GM18508 (cell line): ENCODE data around the gene CHRNB1.

Experiments used
- ATAC-seq: cut with Tn5 transposase; IDR thresholded peaks from one replicate; pipeline ENCODE4 v1.9.1; 2021; ENCODE audit warnings: moderate number of reproducible peaks; ENCODE audit not compliant: insufficient read depth, unreplicated experiment

Gene CHRNB1

DNA sequence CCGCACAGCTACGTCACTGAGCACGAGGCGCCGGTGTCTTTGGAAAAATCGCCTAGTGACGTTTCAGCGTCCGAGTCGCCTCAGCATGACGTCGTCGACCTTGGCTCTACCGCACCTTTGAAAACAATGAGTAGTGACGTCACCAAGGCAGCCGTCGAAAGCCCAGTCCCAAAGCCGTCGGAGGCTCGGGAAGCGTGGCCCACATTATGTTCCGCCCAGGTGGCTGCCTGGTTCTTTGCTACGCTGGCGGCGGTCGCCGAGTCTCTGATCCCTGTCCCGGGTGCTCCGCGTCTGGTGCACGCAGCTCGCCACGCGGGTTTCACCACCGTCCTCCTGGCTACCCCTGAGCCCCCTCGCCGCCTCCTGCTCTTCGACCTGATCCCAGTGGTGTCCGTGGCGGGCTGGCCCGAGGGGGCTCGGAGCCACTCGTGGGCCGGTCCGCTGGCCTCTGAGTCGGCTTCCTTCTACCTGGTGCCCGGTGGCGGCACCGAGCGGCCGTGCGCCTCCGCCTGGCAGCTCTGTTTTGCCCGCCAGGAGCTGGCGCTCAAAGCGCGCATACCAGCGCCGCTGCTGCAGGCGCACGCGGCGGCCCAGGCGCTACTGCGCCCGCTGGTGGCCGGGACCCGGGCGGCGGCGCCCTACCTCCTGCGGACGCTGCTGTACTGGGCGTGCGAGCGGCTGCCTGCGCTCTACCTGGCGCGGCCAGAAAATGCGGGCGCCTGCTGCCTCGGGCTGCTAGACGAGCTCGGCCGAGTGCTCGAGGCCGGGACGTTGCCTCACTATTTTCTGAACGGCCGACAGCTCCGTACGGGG is 8.1 kb upstream of the CHRNB1 start:
- ATAC-seq = no peak

DNA sequence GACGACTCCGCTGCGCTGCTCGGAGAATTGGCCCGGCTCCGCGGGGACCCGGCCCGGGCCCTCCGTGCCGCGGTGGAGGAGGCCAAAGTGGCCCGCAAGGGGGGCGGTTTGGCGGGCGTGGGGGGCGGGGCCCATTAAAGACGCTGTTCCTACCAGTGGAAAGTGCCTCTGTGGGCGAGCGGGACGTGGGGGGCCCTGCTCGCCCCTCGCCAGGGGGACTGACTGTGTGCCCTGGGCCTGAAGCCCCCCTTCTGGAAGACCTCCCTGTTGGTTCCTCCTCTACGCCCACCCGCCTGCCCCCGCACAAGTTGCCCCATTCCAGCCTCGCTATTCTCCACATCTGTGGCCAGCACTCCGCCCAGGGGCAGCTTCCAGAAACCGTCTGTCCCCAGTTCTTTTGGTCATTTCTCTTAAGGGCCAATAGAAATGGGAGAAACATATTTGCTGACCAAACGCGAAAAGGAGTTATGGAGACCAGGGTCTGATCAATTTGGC is 7.4 kb upstream of the CHRNB1 start:
- ATAC-seq = no peak

DNA sequence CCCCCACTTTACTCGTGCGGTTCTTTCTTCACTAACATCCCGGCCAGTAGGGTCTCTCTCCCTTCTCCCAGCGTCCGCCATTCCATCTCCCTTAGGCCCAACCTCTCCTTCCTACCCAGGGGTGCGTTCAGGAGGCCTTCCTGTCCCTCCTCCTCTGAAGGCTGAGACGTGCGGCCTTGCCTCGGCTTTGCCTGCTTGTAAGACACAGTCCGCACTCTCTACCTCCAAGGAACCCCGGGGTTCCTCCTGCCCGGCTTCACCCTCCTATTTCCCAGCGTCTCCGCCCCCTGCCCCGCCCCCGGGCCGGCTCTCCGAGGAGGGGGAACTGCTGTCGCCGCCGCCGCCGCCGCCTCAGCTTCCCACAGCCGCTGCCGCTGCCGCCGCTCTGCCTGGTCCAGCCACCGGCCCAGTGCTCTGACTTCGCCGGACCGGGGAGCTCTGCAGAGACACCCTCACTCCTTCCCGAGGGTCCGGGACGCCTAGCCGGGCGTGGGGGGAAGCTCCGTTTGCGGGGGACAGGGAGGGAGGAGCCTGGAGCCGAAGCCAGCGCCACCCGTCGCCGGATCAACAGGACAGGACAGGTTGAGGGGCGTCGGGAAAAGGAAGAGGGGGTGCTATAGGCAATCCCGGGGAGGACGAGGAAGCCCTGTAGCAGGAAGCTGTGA is 6.8 kb upstream of the CHRNB1 start:
- no peak for ATAC-seq

DNA sequence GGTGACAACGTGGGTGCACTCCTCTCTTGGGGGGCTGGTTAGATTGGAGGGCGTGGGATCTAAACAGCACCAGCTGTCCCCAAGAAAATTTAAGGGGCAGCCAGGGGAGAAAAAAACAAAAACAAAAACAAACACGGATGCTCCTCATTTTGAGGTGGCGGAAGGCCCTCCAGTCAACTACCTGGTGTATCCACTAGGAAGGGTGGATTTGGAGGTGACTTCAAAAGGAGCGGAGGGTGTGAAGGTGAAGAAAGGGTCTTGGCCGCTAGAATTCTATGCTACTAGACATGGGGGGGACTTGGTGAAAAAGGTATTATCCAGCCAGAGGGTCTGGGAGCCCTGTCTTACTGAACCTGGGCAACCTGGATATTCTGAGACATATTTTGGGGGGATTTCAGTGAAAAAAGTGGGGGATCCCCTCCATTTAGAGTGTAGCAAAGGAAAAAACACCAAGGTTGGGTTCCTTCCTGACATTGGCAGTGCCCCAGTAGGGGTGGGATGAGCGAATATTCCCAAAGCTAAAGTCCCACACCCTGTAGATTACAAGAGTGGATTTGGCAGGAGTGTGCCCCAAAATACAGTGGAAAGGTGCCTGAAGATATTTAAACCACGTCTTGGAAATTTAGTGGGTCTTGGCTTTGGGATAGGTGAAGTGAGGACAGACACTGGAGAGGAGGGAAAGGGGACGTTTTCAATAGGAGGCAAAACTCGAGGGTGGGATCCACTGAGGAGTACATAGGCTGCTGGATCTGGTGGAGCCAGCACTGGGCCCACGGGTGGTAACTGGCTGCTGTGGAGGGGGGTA is 6.0 kb upstream of the CHRNB1 start:
- ATAC-seq = no peak

DNA sequence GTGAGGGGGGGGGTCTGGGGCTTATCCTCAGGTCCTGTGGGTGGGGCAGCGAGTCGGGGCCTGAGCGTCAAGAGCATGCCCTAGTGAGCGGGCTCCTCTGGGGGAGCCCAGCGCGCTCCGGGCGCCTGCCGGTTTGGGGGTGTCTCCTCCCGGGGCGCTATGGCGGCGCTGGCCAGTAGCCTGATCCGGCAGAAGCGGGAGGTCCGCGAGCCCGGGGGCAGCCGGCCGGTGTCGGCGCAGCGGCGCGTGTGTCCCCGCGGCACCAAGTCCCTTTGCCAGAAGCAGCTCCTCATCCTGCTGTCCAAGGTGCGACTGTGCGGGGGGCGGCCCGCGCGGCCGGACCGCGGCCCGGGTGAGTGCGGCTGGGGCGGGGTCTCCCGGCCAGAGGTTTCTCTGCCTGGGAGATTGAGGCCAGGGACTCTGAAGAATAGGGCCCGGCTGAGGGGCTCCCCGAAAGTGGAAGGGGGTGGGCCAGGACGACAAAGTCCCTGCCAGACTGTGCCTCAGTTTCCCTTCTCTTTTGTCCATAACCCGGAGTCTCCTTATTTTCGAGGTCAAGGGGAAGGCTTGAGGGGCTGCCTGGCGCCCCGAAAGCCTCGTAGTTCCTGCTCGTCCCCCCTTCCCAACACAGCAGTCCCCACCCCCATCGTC is 5.3 kb upstream of the CHRNB1 start, which contains the start of gene FGF11:
Gene FGF11, plus strand, starts transcription at position 51 of the 651 bp plus-strand sequence. Its CDS starts 109 bp downstream, at position 160.
- no peak for ATAC-seq

DNA sequence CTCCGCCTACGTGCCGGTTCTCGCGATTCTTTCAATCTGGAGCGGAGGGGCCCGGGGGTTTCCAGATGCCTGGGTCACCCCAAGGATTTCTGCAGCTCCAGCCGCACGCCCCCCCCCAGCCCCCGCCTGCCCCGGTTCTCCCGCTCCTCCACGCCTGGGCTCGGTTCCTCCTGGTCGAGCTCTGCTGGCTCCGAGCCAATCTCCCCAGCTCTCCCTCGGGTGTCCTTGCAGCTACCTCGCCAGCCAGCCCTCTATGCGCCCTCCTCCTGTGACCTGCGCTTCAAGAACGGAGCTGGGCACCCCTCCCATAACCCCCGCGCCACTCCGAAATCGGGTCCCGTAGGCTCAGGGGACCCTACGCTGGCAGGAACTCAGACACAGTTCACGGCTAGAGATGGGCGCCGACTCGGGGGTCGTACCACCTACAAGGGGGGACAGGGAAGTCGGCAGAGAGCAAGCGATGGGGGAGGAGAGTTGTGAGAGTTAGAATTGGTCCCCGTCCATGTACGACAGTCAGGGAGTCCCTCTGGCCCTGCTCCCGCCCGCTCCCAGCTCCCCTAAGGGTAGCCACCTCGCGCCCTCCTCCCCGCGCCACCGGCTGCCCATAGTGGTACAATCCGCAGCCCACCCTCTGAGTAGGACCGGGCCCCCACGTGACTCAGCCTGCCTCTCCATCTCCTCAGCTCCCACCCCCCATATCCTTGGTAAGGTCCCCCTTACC is 4.6 kb upstream of the CHRNB1 start:
- ATAC-seq = no peak

DNA sequence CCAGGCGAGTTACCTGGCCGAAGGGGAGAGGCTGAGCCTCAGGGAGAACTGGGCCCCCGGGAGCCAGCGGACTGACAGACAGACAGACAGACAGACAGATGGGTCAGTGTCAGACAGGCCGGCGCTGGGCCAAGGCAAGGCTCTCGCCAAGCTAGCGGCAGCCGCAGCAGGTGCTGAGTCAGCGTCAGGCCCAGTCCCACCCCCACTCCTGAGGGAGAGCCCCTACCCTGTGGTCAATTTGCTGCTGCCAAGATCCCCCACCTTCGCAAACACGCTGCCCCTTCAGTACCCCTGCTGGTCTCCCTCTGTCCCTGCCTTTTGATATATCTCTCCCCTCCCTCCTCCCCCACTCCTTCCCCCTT is 4.0 kb upstream of the CHRNB1 start:
- ATAC-seq = no peak

DNA sequence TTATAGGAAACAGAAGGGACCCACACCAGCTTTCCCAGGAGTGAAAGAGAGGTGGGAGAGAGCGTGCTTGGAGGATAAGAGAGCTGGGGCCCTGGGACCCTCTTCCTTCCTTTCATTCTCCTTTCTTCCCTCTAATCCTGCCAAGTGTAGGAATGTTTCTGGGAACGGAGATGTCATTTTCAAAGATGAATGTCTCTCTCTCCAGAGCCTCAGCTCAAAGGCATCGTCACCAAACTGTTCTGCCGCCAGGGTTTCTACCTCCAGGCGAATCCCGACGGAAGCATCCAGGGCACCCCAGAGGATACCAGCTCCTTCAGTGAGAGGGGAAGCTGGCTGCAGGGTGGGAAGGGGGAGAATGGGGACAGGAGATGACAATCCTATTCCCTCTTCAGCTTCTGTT is 3.6 kb upstream of the CHRNB1 start:
- ATAC-seq = no peak

DNA sequence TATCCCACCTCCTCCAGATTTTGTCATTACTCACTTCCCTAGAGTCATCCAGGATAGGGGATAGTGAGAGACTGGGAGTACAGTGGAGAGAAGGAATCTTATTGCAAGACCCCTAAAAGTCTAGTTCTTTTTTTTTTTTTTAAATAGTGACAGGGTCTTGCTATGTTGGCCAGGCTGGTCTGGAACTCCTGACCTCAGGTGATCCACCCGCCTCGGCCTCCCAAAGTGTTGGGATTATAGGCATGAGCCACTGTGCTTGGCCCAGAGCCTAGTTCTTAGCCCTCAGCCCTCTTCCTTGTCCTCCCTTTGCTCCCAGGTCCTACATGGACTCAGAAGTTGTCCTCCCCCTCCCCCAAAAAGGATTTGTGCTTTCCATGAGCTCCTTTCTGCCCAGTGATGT is 2.7 kb upstream of the CHRNB1 start:
- ATAC-seq = no peak

DNA sequence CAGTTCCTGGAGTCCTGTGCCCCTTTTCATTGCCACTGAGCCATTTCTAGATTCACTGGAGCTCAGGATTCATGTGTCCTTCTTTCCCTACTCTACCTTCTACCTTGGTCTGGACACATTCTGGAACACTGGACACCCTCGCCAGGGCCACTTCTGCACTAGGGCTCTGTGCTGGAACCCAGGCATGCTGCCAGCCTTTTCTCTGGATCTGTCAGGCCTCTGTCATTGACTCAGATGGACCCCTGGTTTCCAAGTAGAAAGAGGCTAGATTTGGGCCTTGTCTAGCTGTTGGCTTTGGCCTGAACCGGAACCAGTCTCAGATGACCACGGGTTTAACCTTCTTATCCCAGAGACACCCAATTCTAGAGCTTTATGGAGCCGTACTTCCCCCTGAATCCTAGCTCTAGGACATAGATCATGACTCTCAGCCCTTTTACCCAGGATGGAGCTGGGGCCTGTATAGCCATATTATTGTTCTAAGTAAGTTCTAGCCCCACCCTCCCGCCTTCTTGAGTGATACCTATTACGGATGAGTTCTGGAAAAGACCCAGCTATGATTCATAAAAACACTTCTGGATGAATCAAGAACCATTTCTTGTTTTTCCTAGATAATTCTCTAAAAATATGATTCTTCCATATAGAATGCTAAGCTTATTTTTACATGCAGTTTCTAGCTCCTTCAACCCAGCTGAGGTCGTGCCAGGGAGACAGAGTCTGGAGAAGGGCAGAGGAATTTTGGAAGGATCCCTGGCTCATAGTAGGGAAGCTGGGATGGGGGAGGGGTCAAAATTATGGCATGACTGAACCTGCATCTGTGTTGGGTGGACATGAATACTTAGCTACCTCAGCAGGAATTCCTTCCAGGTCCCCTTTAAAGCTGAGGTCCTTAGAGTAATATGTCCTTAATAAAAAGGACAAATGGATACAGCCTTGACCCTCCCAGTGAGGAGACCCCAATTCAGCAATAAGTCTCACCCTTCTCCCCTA is 1.1 kb upstream of the CHRNB1 start:
- ATAC-seq = no peak

DNA sequence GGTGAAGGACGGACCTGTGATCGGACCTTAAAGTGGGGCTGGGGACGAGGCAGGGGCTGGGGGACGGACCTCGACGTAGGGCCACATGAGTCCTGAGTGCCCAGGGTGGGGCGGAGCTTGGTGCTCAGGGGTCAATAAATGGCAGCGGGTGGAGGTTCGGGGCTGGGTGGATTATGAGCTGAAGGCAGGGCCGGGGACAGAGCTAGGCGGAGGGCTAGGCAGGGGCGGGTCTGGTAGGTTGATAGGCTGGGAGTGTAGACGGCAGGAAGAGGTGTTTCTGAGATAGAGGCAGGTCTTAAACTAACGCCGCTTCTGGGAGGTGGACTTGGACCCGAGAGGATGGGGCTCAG is 733 bp downstream of the CHRNB1 start:
- no peak for ATAC-seq

DNA sequence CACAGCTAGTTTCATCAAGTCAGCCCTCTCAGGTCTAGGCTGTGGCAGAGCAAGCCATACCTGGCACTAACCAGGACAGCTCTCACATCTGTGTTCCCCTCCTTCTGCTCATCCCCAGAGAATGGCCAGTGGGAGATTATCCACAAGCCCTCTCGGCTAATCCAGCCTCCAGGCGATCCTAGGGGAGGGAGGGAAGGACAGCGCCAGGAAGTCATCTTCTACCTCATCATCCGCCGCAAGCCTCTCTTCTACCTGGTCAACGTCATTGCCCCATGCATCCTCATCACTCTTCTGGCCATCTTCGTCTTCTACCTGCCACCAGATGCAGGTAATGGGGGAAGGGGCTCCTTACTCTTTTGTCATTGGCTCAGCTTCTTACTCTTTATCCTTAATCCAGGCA is 3.6 kb downstream of the CHRNB1 start:
- no peak for ATAC-seq

DNA sequence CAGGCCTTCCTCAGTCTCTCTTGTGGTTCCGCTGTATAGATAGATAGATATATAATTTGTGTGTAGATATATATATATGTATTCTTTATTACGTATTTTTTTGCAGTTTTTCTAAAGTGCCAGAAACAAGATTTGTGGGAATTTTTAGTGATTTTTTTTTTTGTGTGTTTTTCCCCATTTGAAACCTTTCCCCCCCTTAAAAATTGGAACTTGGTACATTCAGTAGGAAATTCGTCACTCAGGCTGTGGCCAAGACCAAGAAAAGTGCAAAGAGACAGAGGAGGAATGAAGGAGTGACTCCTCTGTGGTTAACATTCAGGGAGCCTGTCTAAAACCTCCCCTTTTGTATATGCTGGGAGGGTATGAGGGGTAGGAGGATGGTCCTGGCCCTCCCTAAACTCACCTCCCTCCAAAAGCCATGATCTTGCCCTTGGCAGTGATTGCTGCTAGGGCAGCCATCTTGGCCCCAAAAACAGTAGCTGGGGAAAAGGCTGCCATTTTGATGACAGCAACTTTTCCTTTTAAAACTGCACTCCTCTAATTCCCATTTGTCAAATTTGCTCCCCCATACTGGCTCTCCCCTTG is 15.2 kb downstream of the CHRNB1 start:
- no peak for ATAC-seq

DNA sequence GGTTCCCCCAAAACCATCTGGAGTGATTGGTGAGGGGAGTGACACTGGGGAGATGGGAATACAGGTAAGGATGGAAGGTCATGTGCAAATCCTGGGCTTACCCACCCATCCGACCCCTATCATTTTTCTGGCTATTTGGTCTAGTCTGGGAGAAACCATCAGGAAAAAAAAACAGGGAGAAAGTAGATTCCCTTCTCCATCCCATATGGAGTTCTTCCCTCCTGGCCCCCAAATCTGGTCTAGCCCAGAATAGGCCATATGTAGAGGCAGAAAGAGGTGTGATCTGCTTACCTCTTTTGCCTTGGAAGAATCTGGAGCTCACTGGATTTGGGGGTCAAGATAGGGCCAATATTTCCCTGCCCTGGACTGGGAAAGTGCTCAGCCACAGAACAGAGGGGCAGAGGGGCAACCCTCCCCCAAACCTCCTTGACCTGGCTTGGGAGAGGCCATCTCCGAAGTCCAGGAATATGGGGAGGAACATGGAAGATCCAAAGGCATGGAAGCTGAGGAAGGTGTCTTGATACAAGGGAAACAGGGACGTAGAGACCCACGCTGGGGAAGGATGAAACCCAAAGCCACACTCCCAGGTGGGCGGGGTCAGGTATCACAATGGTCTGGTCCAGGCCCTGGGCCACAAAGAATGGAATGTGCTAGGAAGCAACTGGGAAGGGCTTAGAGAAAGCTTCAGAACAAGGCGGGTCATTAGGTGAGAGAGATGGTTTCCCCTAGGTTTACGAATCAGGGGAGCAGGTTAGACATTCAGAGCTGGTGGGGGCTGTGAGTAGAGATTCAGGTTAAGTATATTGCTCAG is 16.2 kb downstream of the CHRNB1 start:
- ATAC-seq = no peak

DNA sequence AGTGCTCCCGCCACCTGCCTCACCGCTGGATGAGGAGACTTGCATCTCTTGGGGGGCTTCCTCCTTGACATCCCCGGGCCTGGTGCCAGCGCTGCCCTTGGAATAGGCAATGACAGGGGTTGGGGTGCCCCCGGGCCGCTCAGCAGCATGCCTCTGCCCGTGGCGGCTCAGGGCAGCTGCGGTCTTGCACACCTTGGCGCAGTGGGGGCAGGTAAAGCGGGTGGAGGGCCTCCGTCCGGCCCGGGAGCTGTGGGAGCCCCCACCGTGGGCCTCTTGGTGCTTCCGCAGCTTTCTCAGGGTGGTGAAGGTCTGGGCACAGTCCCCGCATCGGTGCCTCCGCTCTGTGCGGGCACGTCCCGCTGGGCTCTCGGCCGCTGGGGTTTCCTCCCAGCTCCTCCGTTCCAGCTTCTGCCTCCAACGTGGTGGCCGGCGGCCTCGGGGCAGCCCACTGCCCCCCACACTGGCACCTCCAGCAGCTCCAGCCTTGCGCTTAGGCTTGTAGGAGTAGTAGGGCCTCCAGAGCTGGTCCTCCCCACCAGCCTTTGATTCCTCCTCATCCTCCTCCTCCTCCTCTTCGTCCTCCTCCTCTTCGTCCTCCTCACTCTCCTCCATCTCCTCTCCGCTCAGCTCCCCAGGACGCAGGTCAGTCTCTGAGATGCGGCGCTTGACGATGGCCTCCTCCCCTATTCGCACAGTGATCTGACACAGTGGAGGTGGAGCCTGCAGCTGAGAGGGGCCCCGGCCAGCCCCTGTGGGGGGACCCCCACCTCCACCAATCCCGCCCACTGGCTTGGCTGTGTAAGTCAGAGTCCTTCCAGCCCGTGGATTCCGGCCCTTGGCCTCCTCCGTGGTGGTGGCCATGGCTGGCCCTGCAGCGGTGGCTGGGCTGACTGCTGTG is 17.9 kb downstream of the CHRNB1 start:
- no peak for ATAC-seq

DNA sequence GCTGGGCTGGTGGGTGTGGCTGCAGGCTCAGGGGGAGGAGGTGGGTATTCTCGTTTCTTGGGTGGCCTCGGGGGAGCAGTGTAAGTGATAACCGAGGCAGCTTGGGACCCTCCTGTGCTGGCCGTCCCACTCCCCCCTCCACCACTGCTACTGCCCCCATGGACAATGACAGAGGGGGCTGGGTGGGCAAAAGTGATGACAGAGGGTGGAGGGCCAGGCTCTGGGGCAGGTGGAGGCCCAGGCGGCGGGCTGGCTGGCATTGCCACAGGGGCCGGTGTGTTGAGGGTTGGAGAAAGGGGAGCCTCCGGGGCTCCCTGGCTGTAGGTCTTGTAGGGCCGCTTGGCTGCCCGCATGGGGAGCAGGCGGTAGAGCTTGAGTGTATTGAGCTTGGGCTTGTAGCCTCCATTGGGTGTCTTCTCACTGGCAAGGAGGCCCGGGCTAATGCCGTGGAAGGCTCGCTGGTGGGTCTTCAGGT is 18.5 kb downstream of the CHRNB1 start:
- no peak for ATAC-seq
